Spinal cord (tissue), 10 donors: ENCODE measurements around the gene STRN3. TPM values are rescaled to one million over a fixed set of nuclear protein-coding genes. Genes with fewer than 3 reads are reported as not detected.

ENCODE experiments used
- DNase-seq, 6 donors: peaks; one replicate each; pipeline versions ENCODE4 v3.0.0 to v3.0.0-alpha.2; 2013 to 2015; ENCODE audit warnings: low spot score in 6 of 6, low read depth in 4 of 6
- H3K27ac ChIP-seq: one replicate; pipeline ENCODE4 v1.5.1; 2013; ENCODE audit warnings: low read depth, low read length, control low read depth
- H3K27me3 ChIP-seq: one replicate; pipeline ENCODE4 v1.6.1; 2013; ENCODE audit warnings: low read length; ENCODE audit not compliant: control insufficient read depth, insufficient read depth
- H3K36me3 ChIP-seq: one replicate; pipeline ENCODE4 v1.6.1; 2013; ENCODE audit warnings: low read length; ENCODE audit not compliant: control insufficient read depth, insufficient read depth
- H3K4me1 ChIP-seq: one replicate; pipeline ENCODE4 v1.6.1; 2013; ENCODE audit warnings: low read length; ENCODE audit not compliant: control insufficient read depth, insufficient read depth
- H3K4me3 ChIP-seq: one replicate; pipeline ENCODE4 v1.5.1; 2013; ENCODE audit warnings: low read depth, low read length, control low read depth
- H3K9me3 ChIP-seq: one replicate; pipeline ENCODE4 v1.6.1; 2013; ENCODE audit warnings: low read length; ENCODE audit not compliant: control insufficient read depth, insufficient read depth
- WGBS: methylation state at CpG from one replicate; pipeline ENCODE4 v1.1.5; 2013; ENCODE audit warnings: missing lambda C conversion rate; ENCODE audit not compliant: insufficient coverage; 5-methylcytosine and 5-hydroxymethylcytosine counted together
- polyA plus RNA-seq, 2 donors: library from polyadenylated mRNA; unstranded; fragments of 120-200 nt; gene quantifications; one replicate each; pipeline ENCODE4 v1.2.1, GENCODE V29; 2013; ENCODE audit not compliant: insufficient read length in 2 of 2
- total RNA-seq, 2 donors: library from RNA; depleted of rRNA in 1 of 2; stranded (reverse); fragments of 120-200 nt in 1 of 2; fragments of >200 nt in 1 of 2; gene quantifications; one replicate each; pipeline versions ENCODE4 v1.2.3 to v1.2.4, GENCODE V29; 2013 to 2014
- donor health status: healthy.

Gene STRN3
- total and polyA plus RNA-seq, 4 donors, result 31.6 to 72.7 (median 45.8) TPM

- 5% methylated on average over 4 of the region's 11 CpGs for WGBS
- H3K27ac ChIP-seq, result peak overlapping the region; percentile 99
- peak overlapping the region; percentile 96 for H3K4me3 ChIP-seq
- H3K4me1 ChIP-seq, result peaks cover 5% of the 10 kb centered on the region
- H3K27me3 ChIP-seq, result no peaks in the 10 kb centered on the region
- DNase-seq, result no peak
- H3K36me3 ChIP-seq, result peaks cover 2% of the 10 kb centered on the region
- no peaks in the 10 kb centered on the region for H3K9me3 ChIP-seq
These were observed 1.4 kb downstream of the STRN3 start for GRCh38 chr14:31024577-31025366.

- Histone ChIP-seq H3K9me3 (no peaks in the 10 kb centered on the region), H3K4me1 (peaks cover 5% of the 10 kb centered on the region), H3K36me3 (peaks cover 2% of the 10 kb centered on the region), H3K27ac (no peak overlapping the region), H3K27me3 (no peaks in the 10 kb centered on the region), H3K4me3 (peak overlapping the region; percentile 96)
- no peak for DNase-seq
These were observed 2.1 kb downstream of the STRN3 start for GRCh38 chr14:31024010-31024480.

GRCh38 chr14:31022386-31022785, 3.8 kb downstream of the STRN3 start:
- Histone ChIP-seq H3K27me3 (no peaks in the 10 kb centered on the region), H3K27ac (no peak overlapping the region), H3K4me1 (peaks cover 3% of the 10 kb centered on the region), H3K4me3 (no peak overlapping the region), H3K9me3 (no peaks in the 10 kb centered on the region), H3K36me3 (peaks cover 2% of the 10 kb centered on the region)
- no CpG with 5 or more reads among the region's 2 CpGs for WGBS
- no peak for DNase-seq

- H3K4me1 ChIP-seq, result no peaks in the 10 kb centered on the region
- WGBS, result 91% methylated on average over 3 of the region's 4 CpGs
- H3K36me3 ChIP-seq, result peaks cover 2% of the 10 kb centered on the region
- H3K27ac ChIP-seq, result no peak overlapping the region
- no peak overlapping the region for H3K4me3 ChIP-seq
- no peak for DNase-seq
- H3K9me3 ChIP-seq, result no peaks in the 10 kb centered on the region
- no peaks in the 10 kb centered on the region for H3K27me3 ChIP-seq
These were observed 4.6 kb downstream of the STRN3 start for GRCh38 chr14:31021576-31021949.

- Histone ChIP-seq H3K27ac (no peak overlapping the region), H3K4me1 (no peaks in the 10 kb centered on the region)
- WGBS, result 100% methylated on average over 2 of the region's 8 CpGs
These were observed 5.2 kb downstream of the STRN3 start for GRCh38 chr14:31020834-31021575.

GRCh38 chr14:31018057-31018645, 8.0 kb downstream of the STRN3 start:
- H3K9me3 ChIP-seq, result no peaks in the 10 kb centered on the region
- 75% methylated on average over 2 of the region's 6 CpGs for WGBS
- H3K4me3 ChIP-seq, result no peak overlapping the region
- no peak for DNase-seq
- no peak overlapping the region for H3K27ac ChIP-seq
- no peaks in the 10 kb centered on the region for H3K4me1 ChIP-seq
- peaks cover 2% of the 10 kb centered on the region for H3K36me3 ChIP-seq
- H3K27me3 ChIP-seq, result no peaks in the 10 kb centered on the region

More at GRCh38 chr14:31020834-31021575, 5.2 kb downstream of the STRN3 start:
- no peak for DNase-seq
- Histone ChIP-seq H3K27me3 (no peaks in the 10 kb centered on the region), H3K9me3 (no peaks in the 10 kb centered on the region), H3K36me3 (peaks cover 2% of the 10 kb centered on the region), H3K4me3 (no peak overlapping the region)

GRCh38 chr14:31013841-31014240, 12.3 kb downstream of the STRN3 start:
- no peaks in the 10 kb centered on the region for H3K9me3 ChIP-seq
- no peak for DNase-seq
- no peak overlapping the region for H3K4me3 ChIP-seq
- 100% methylated on average over 4 of the region's 4 CpGs for WGBS
- H3K27ac ChIP-seq, result no peak overlapping the region
- H3K36me3 ChIP-seq, result peaks cover 2% of the 10 kb centered on the region
- no peaks in the 10 kb centered on the region for H3K4me1 ChIP-seq
- no peaks in the 10 kb centered on the region for H3K27me3 ChIP-seq

- WGBS, result 43% methylated on average over 2 of the region's 3 CpGs
- Histone ChIP-seq H3K9me3 (no peaks in the 10 kb centered on the region), H3K27ac (no peak overlapping the region), H3K36me3 (peaks cover 7% of the 10 kb centered on the region), H3K4me1 (no peaks in the 10 kb centered on the region), H3K4me3 (no peak overlapping the region), H3K27me3 (no peaks in the 10 kb centered on the region)
- no peak for DNase-seq
These were observed 15.2 kb downstream of the STRN3 start for GRCh38 chr14:31010935-31011334.

- H3K27ac ChIP-seq, result no peak overlapping the region
- H3K9me3 ChIP-seq, result no peaks in the 10 kb centered on the region
- no peak for DNase-seq
- H3K4me3 ChIP-seq, result no peak overlapping the region
- H3K36me3 ChIP-seq, result peaks cover 9% of the 10 kb centered on the region
- WGBS, result no CpG with 5 or more reads among the region's 3 CpGs
- no peaks in the 10 kb centered on the region for H3K27me3 ChIP-seq
- H3K4me1 ChIP-seq, result no peaks in the 10 kb centered on the region
These were observed 16.2 kb downstream of the STRN3 start for GRCh38 chr14:31009836-31010574.
